ENCODE measurements around the gene CENPM. TPM values are rescaled to one million over a fixed set of nuclear protein-coding genes. Genes with fewer than 3 reads are reported as not detected.

CENPM gene
- total RNA-seq, 3 donors from 2014 or later = 3.2 to 18.8 (median 7.5) TPM

- H3K9me3 ChIP-seq = no peaks in the 10 kb centered on the region
- no peak for TF ChIP-seq CTCF (IDR thresholded peaks at IDR 0.05)
- H3K4me1 ChIP-seq (ENCODE audit: low read depth) = peaks cover 26% of the 10 kb centered on the region
- H3K36me3 ChIP-seq (ENCODE audit: low read depth) = no peaks in the 10 kb centered on the region
- H3K4me3 ChIP-seq = no peak overlapping the region
- no peak for ATAC-seq
- intact Hi-C loops (cut with DNase I, micrococcal nuclease) = no loop called here
- no peak for DNase-seq
Observed at GRCh38 chr22:41916745-41917358, 30.1 kb downstream of the CENPM start.

- no peak for TF ChIP-seq CTCF (IDR thresholded peaks at IDR 0.05)
- Histone ChIP-seq H3K9me3 (no peaks in the 10 kb centered on the region), H3K36me3 (ENCODE audit: low read depth) (no peaks in the 10 kb centered on the region), H3K4me1 (ENCODE audit: low read depth) (peaks cover 31% of the 10 kb centered on the region), H3K4me3 (no peak overlapping the region)
- ATAC-seq (no peak), DNase-seq (no peak)
- intact Hi-C loops (cut with DNase I, micrococcal nuclease) = no loop called here
Observed at GRCh38 chr22:41915786-41916493, 31.0 kb downstream of the CENPM start.

- DNase-seq = peak in 2 of 3 donors; percentile 57 to 77
- intact Hi-C loops (cut with DNase I, micrococcal nuclease) = no loop called here
- peaks cover 38% of the 10 kb centered on the region for H3K4me1 ChIP-seq (ENCODE audit: low read depth)
- H3K4me3 ChIP-seq = no peak within 1 kb of the TSS
- peak; percentile 62 for ATAC-seq
- H3K36me3 ChIP-seq (ENCODE audit: low read depth) = no peaks in the 10 kb centered on the region
- TF ChIP-seq CTCF (IDR thresholded peaks at IDR 0.05) = no peak
- no peaks in the 10 kb centered on the region for H3K9me3 ChIP-seq
Observed at GRCh38 chr22:41915035-41915785, 31.7 kb downstream of the CENPM start, which contains the start of gene SHISA8. Gene SHISA8, minus strand, starts transcription at chr22:41915074. Its CDS starts 407 bp downstream, at chr22:41914667.

- H3K9me3 ChIP-seq = no peaks in the 10 kb centered on the region
- peaks cover 40% of the 10 kb centered on the region for H3K4me1 ChIP-seq (ENCODE audit: low read depth)
- DNase-seq (no peak), ATAC-seq (peak; percentile 5)
- no peaks in the 10 kb centered on the region for H3K36me3 ChIP-seq (ENCODE audit: low read depth)
- no peak for TF ChIP-seq CTCF (IDR thresholded peaks at IDR 0.05)
- no peak overlapping the region for H3K4me3 ChIP-seq
- intact Hi-C loops (cut with DNase I, micrococcal nuclease) = no loop called here
Observed at GRCh38 chr22:41914611-41915034, 32.3 kb downstream of the CENPM start.

GRCh38 chr22:41913842-41914534, 33.0 kb downstream of the CENPM start:
- Histone ChIP-seq H3K9me3 (no peaks in the 10 kb centered on the region), H3K4me1 (ENCODE audit: low read depth) (peaks cover 37% of the 10 kb centered on the region), H3K4me3 (no peak overlapping the region), H3K36me3 (ENCODE audit: low read depth) (no peaks in the 10 kb centered on the region)
- DNase-seq (no peak), ATAC-seq (no peak)
- intact Hi-C loops (cut with DNase I, micrococcal nuclease) = no loop called here
- TF ChIP-seq CTCF (IDR thresholded peaks at IDR 0.05) = no peak

Data from mucosa of descending colon (tissue), 3 donors.